Activated CD4-positive, alpha-beta T cell treated with anti-CD3 and anti-CD28 coated beads, Interleukin-2, amount 50 U/mL, for 4 hours (primary cell): ENCODE measurements around the gene CDH3.

ENCODE experiments used
- DNase-seq, 2 experiments: peaks; one replicate each; pipeline ENCODE4 v3.0.0-alpha.2; 2020

Gene CDH3

DNA sequence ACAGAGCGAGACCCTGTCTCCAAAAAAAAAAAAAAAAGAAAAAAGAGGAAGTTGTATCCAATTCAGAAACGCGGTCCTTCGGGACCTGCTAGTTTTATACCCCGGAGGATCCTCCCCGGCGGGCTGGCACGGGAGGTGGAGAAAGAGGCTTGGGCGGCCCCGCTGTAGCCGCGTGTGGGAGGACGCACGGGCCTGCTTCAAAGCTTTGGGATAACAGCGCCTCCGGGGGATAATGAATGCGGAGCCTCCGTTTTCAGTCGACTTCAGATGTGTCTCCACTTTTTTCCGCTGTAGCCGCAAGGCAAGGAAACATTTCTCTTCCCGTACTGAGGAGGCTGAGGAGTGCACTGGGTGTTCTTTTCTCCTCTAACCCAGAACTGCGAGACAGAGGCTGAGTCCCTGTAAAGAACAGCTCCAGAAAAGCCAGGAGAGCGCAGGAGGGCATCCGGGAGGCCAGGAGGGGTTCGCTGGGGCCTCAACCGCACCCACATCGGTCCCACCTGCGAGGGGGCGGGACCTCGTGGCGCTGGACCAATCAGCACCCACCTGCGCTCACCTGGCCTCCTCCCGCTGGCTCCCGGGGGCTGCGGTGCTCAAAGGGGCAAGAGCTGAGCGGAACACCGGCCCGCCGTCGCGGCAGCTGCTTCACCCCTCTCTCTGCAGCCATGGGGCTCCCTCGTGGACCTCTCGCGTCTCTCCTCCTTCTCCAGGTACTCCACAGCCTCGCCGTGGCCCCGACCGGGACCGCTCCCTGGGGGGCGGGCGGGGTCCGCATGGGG lies at the start of gene CDH3:
TSS of gene CDH3 (plus strand) at position 596 of the 779 bp plus-strand sequence. CDS start at position 666, 70 bp downstream.
- peak in 1 of 2 experiments; percentile 6 for DNase-seq

DNA sequence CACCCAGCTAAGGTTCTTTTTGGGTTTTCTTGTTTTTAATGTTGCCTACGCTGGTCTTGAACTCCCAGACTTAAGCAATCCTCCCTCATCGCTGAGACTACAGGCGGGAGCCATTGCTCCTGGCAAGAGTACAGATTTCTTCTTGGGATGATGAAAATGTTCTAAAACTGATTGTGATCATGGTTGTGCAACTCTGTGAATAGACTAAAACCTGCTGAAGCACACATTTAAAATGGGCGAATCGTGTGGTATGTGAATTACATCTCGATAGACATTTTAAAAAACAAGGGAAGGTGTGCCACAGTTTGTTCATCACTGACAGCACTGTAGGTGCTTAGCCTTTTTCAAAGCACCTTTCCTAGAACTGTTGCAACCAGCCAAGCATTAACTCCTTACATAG lies 48.8 kb upstream of the CDH3 start:
- DNase-seq = no peak

DNA sequence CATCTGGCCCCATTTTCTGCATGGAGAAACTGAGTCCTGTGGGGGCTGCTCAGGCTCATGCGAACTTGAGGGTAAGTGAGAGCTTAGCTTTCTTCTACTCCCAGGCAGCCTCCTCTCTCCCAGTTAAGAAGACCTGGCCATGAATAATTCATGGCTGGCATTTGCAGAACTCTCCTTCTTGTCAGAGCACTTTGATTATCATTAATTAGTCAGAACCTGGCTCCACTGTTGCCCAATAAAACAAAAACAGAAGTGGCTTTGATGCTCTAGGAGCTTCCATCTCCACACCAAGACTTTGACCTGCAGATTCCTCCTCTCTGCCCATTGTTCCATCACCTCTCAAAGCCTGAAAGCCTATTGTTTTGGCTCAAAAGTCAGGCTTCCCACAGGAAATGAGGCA lies 45.5 kb upstream of the CDH3 start:
- no peak for DNase-seq

DNA sequence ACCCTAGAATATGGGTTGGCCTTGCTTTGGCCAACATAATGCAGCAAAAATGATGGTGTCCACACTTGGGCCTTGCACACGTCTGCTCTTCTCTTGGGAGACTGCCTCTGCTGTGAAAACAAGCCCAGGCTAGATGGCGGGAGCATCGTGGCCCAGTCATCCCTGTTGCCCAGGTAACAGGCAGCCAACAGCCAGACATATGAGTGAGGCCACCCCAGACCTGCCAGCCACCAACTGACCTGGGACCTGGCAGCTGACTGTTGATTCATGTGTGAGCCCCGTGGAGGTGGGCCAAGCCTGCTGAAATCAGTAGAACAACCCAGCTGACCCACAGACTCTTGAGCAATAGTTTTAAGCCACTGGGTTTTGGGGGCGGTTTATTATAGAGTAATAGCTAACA lies 39.4 kb upstream of the CDH3 start:
- DNase-seq = no peak

DNA sequence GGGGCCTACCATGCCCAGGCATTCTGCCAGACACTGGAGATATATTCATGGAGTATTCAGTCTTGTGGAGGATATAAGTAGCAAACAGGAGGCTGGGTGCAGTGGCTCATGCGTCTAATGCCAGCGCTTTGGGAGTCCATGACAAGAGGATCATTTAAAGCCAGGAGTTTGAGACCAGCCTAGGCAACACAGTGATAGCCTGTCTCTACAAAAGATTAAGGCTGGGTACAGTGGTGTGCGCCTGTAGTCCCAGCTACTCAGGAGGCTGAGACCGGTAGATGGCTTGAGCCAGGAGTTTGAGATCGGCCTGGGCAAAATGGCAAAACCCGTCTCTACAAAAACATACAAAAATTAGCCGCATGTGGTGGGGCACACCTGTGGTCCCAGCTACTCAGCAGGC lies 37.7 kb upstream of the CDH3 start:
- DNase-seq = no peak

DNA sequence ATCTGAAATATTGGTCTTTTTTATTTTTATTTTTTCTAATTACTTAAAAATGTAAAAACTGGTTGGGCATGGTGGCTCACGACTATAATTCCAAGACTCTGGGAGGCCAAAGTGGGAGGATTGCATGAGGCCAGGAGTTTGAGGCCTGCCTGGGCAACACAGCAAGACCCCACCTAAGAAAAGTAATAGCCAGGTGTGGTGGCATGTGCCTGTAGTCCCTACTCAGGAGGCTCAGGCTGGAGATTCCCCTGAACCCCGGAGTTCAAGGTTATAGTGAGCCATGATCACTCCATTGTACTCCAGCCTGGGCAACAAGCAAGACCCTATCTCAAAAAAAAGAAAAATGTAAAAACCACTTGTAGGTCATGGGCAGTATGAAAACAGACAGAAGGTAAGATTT lies 36.8 kb upstream of the CDH3 start:
- DNase-seq = no peak

DNA sequence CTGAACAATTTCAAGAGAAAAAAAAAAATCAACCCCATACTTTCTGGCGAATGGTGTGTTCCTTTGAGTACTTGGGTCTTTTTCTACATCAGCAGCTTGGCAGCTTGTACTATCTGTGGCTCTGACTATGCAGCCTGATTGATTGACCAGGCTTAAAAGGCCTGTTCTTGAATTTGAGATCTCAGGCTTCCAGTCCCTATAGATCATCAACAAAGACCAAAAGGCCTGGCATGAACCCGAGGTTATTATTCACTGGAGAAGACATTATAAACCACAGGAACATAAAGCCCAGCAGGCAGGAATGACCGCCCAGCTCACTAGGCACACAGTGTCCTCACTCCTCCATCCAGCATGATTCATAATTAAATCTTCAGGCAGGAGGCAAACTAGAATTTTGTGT lies 32.1 kb upstream of the CDH3 start:
- no peak for DNase-seq

DNA sequence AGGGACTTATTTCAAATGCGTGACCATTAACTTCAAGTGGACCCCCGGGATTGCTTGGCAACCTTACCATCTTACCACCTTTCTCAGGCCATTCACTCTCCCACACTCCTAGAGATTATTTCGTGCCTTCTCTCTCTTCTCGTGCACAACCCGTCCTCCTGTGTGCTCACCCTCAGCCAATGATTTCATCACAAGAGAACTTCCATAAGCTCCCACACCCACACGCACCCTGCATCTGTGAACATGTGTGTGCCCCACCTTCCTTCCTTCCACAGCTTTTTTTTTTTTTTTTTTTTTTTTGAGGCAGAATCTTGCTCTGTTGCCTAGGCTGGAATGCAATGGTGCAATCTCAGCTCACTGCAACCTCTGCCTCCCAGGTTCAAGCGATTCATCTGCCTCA lies 27.4 kb upstream of the CDH3 start:
- DNase-seq = no peak

DNA sequence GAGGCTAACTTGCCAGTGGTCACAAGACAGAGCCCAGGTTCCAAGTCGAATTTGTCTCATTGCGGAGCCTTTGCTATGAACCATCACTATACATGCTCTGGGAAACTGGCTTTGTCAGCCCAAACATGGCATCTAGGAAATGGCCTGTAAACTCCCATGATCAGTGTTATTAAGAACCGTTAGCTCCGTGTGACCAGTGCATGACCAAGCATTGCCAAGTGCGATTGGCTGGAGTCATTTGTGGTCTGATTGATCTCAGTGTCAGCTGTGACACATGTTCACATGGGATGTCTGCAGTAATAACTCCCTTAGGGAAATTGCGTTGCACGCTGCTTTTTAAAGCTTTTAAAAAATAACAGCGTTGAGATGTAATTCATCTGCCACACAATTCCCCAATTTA lies 18.6 kb upstream of the CDH3 start:
- DNase-seq = no peak

DNA sequence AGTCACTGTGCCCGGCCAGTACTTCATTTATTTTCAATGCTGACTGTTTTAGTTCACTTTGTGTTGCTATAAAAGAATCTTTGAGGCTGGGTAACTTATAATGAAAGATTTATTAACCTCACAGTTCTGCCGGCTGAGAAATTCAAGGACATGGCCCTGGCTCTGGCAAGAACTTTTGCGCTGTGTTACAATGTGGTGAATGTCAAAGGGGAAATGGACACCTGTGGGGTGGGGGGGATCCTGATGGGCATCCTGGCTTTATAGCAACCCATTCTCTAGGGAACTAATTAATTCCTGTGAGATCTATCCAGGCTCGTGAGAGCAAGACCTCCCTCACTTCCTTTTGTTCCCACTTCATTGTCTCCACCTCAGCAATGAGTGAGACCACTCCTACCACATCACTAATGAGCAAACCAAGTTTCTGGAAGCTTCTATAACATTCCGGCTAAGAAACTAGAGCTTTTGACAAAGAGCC lies 17.1 kb upstream of the CDH3 start:
- DNase-seq = no peak

DNA sequence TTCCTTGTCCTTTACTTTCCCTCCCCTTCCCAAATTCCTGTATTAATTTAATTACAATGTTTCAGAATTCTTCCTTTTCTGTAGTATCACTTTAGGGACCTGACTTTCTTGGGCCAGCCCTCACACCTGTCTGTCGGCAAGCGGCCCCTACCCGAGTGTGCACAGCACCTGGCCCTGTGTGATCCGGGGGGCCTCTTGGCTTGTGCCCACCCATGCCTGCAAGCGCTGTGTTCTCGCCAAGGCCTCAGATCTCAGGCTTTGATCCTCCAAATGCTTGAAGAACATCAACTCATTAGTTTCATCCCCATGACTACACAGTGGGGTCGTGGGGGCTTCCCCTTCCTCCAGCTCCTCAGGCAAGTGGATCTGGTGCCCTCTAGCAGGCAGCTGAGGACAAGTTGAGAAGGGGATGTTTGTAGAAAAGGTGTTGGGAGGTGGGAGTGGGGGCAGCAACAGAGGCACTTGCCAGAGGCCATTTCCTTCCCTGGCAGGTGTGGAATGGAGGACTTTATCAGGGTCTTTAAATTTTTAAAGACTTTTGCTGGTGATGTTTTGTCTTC lies 15.7 kb upstream of the CDH3 start:
- no peak for DNase-seq

DNA sequence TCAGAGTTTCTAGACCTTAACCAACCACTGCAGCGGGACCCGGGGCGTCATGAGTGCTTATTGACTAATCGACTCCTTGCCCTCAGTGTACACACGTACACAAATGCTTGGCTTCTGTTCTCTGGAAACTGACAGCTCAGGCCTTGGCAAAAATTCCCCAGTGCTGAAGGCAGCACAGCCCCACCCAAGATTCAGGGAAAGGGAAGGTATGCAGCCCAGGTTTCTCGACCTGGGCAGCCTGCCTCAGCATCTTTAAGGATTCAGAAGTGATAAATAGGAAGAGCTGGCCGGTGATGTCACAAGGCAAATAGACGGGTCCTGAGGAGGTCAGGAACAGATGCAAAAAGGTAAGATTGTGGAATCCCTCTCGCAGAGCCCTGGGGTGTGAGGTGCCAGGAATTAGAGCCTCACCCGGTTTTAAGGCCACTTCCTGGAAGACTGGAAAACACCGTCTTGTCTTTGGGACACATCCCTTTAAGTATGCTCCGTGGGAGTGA lies 9.0 kb upstream of the CDH3 start:
- DNase-seq = no peak

DNA sequence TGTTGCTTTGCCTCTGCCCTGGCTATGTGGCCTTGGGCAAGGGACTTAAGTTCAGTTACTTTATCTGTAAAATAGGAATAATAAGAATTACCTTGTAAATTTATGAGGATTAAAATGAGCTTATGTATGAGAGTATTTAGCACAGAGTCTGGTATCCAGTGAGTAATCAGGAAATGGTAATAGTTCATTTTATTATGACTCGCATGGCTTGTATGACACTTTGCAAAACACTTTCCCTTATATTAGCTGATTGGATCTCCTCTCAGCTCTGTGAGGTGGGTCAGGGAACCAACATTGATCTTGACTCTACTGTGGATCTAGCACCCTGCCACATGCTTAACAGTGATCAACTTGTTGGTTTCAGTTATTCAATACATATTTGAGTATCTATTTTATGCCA lies 8.3 kb upstream of the CDH3 start:
- DNase-seq = no peak

DNA sequence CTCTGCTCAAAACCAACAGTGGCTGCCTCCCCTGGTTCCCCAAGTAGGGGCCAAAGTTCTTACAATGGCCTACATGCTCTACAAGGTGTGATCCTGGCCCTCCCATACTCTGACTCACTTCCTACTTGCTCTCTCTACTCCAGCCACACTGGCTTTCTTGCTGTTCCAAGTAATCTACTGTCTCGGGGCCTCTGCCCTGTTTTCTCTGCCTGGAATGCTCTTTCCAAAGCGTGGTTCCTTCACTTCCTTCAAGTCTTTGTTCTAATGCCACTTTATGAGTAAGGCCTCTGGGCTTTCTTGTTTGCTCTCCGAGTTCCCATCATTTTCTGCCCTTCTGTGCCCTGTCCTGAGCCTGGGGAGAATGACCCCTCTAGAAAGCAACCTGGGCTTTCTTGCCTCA lies 4.1 kb upstream of the CDH3 start:
- no peak for DNase-seq

DNA sequence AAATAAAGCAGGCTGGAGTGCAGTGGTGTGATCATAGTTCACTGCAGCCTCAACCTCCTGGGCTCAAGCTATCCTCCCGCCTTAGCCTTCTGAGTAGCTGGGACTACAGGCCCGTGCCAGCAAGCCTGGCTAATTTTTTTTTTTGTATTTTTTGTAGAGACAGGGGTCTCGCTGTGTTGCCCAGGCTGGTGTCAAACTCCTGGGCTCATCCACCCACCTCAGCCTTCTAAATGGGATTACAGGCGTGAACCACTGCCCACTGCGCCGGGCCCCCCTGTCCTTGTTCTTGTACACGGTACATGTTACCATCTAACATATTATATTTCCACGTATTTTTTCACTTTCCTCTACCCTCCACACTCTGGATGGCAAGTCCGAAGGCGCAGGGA lies 3.1 kb upstream of the CDH3 start:
- DNase-seq = no peak

DNA sequence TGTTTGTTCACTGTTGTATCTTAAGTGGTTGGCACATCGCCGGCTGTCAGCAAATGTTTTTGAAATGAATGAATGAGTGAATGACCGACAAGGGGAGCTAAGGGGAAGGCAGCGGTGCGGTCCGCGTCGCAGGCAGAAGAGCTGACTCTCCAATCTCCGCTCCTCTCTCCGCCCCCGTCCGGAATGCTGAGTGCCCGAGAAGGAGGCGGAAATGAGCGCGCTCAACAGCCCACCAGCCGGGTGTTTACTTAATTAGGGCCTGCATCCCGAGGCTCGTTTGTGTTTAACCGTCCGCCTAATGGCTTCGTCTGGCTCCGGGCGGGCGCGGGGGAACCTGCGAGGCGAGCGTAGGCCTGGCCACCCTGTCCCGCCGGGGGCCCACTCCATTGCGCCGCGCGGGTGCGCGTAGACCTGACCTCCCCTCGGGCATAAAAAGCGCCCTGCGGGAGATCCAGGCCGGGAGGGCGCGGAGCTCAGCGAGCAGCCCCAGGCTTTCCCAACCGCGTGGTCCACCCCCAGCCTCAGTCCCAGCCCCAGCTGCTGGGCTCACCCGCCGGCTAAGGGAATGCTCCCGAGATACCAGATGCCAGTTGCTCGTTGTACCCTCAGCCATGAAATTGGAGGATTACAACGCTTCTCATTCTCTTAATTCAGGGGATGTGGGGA lies 2.5 kb upstream of the CDH3 start:
- DNase-seq = no peak

DNA sequence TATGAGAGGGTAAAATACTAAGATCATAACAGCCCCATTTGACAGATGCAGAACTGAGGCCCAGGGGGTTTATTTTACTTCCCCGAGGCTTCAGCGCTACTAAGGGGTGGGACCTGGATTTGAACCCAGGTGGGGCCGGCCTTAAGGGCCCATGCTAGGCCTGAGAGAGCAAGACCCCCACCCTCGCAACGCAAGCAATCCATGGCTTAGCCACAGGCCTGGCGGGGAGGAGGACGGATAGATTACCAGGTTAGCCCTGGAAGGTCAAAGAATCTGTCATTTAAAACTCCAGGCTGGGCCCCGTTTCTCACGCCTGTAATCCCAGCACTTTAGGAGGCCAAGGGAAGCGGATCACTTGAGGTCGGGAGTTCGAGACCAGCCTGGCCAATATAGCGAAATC lies 1.9 kb upstream of the CDH3 start:
- DNase-seq = no peak

DNA sequence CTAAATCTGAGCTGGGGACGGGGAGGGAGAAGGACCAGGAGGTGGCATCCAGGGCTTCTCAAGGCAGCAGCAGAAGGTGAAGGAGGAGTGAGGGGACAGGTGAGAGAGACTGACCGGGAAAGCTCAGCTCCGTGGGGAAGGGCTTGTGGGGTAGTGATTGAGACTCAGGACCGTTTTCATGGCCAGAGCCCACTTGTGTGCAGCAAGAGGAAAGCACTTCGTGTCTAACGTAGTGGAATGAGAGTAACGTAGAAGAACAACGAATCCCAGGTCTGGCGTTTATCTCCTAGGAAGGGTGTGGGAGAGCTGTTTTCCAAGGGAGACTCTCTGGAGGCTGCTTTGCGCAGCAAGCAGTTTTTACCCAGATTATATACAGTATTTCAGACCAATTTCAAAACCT lies 1.3 kb upstream of the CDH3 start:
- no peak for DNase-seq

DNA sequence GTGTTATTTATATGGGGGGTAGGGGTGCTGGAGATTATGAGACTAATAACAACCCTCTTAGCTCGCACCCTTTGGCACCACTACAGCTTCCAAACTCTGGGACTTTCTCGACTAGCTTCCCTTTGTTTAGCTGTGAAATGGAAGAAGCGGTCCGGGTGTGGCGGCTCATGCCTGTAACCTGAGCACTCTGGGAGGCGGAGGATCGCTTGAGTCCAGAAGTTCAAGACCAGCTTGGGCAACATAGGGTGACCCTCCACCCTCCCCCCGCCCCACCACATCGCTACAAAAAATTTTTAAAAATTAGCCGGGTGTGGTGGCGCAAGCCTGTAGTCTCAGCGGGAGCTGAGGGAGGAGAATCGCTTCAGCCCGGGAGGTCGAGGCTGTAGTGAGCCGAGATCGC lies 814 bp upstream of the CDH3 start:
- no peak for DNase-seq

DNA sequence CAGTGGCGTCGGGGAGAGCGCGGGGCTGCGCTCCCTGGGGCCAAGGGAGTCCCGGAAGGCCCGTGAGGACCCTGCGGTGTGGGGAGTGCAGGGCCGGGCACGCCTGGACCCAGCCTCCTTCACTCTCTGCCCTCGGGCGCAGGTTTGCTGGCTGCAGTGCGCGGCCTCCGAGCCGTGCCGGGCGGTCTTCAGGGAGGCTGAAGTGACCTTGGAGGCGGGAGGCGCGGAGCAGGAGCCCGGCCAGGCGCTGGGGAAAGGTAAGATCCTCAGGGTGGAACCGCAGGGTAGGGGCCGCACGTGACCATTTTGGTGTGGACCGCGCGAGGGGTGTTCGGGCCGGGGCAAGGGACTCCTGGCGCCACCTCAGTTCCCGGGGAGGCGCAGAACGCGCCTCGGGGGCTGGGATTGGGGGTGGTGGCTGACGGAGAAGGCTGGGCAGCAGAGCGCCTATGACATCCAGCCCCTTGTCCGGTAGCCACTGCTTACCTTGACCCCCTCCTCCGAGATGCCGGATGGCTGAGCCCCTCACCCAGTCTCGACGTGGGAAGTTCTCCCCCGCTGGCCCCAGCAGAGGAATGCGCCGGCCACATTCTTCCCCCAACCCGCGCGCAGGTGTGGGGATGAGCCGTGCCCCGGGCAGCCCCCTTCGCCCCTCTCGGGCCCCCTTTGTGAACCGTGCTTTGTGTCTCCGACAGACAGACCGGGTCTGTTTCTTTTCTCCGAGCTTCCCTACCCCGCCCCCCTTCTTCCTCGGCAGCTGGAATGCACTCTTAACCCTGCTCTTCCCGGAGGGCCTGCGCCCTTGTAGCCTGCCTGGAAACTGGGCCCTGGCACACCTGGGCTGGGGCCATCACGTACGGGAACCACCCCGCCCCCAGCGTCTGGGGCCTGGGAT lies 631 bp downstream of the CDH3 start:
- DNase-seq = no peak

DNA sequence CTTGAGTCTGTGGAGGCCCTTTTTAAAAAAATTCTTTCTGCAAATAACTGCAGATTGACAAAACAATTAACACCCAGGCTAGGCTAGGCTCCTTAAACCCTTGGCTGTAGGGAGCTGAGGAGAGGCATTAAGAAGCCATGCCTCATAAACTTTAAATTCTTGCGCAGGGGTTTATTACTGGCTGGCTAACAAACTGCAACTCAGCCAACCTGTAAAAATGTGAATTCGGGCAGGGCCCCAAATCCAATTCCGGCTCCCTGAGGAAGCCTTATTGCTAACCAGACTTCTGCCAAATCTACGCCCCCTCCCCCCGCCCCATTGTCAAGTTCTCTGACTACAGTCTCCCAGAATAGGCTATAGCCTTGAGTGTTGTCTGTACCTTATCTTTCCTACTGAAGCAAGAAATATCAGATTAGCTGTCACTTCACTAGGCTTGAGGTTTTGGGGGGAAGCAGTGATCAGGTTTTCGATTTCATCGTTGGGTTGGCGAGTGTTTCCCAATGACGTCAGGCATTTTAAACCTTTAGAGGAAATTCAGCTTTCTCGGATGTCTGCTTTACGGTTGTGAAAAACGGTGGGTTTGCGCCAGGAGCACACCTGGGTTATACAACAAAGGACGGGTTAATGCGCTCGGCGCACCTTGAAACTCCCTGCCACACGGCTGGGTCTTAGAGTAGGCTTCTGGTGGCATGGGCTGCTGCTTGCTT lies 2.0 kb downstream of the CDH3 start:
- DNase-seq = no peak

DNA sequence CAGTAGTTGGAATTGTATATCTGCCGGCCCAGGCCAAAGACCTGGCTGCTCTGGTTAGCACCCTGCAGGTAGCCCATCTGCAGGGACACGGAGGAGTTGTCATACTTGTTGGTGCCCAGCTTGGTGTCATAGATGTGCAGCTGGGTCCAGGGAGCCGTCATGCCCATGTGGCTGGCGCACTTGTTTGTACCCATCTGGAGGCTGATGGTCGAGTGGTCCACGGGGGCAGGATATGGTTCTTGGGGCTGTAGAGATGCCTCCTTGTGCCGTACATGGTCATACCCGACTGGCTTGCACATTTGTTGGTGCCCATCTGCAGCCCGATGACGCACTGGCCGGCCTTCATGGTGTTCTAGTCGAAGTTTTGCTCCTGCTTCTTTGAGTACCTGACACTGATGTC lies 6.0 kb downstream of the CDH3 start:
- no peak for DNase-seq
